Endothelial cell of umbilical vein (primary cell): ENCODE data around the gene ELMO1. TPM values are rescaled to one million over a fixed set of nuclear protein-coding genes. Genes with fewer than 3 reads are reported as not detected.

Experiments
- BruUV-seq: library from RNA; stranded (reverse); fragments of 400-500 nt; replicated peaks from 2 replicates; lab custom pipeline; 2021; lab: Mats Ljungman, UMichigan
- CTCF ChIA-PET: fragments of 300-600, 350-600 bp; sonication (Branson Sonifier 250); formaldehyde crosslinking; loops from one replicate; lab custom pipeline; 2021; ENCODE audit warnings: antibody characterized with exemption, inconsistent platforms; lab: Charles Lee
- POLR2A ChIA-PET: fragments of 300-600, 350-600 bp; sonication (Branson Sonifier 250); formaldehyde crosslinking; loops from one replicate; lab custom pipeline; 2021; ENCODE audit warnings: antibody characterized with exemption, inconsistent platforms; lab: Charles Lee
- DNase-seq: peaks from one replicate; pipeline ENCODE4 v3.0.0-alpha.2; 2011; ENCODE audit warnings: low read depth, low spot score
- FAIRE-seq: peaks from 2 replicates; lab custom pipeline; 2011; peaks lifted over from hg19 to GRCh38; lab: Jason Lieb, UNC
- H2AFZ ChIP-seq: 2 replicates; pipeline ENCODE4 v1.6.0; 2012; ENCODE audit warnings: low read depth, low read length, control low read depth, inconsistent platforms
- H3K27ac ChIP-seq: 2 replicates; pipeline ENCODE4 v1.5.1; 2011; ENCODE audit warnings: low read depth, mild to moderate bottlenecking, control low read depth, low read length, moderate library complexity; ENCODE audit not compliant: insufficient read depth
- H3K27me3 ChIP-seq, 2 experiments: 2 replicates each; pipeline versions ENCODE4 v1.6.0 to v1.6.1; 2011; ENCODE audit warnings: low read length in 2 of 2, mixed read lengths in 1 of 2; ENCODE audit not compliant: control insufficient read depth in 2 of 2, insufficient read depth in 2 of 2
- H3K36me3 ChIP-seq, 2 experiments: 2 replicates in 1 of 2; 3 replicates in 1 of 2; pipeline ENCODE4 v1.5.1; 2011; ENCODE audit warnings: low read length in 2 of 2, mild to moderate bottlenecking in 1 of 2, moderate library complexity in 1 of 2; ENCODE audit not compliant: control insufficient read depth in 2 of 2, insufficient read depth in 2 of 2; ENCODE audit errors: extremely low read depth in 1 of 2
- H3K4me1 ChIP-seq: 3 replicates; pipeline ENCODE4 v1.5.1; 2011; ENCODE audit warnings: mild to moderate bottlenecking, low read length; ENCODE audit not compliant: control insufficient read depth, insufficient read depth; ENCODE audit errors: extremely low read depth
- H3K4me2 ChIP-seq: 2 replicates; pipeline ENCODE4 v1.6.1; 2011; ENCODE audit warnings: low read length, control low read depth, mixed read lengths; ENCODE audit not compliant: insufficient read depth
- H3K4me3 ChIP-seq, 3 experiments: fragments of 200-600 bp in 1 of 3; sonication (generic), shearing (Covaris generic) in 1 of 3; replicated peaks in 1 of 3; 2 replicates each; pipeline ENCODE4 v1.5.1; 2011 to 2016; ENCODE audit warnings: control low read depth in 3 of 3, low read length in 3 of 3, mild to moderate bottlenecking in 2 of 3, inconsistent platforms in 1 of 3, low read depth in 1 of 3, moderate library complexity in 1 of 3; ENCODE audit not compliant: insufficient read depth in 1 of 3
- H3K79me2 ChIP-seq: 2 replicates; pipeline ENCODE4 v1.6.0; 2012; ENCODE audit warnings: low read length, inconsistent platforms; ENCODE audit not compliant: control insufficient read depth, insufficient read depth
- H3K9ac ChIP-seq: replicated peaks from 2 replicates; pipeline ENCODE3; 2011; ENCODE audit warnings: low read length, control low read depth; ENCODE audit not compliant: insufficient read depth; ENCODE audit errors: extremely low read depth
- H3K9me1 ChIP-seq: replicated peaks from 3 replicates; pipeline ENCODE4 v1.6.0; 2011; ENCODE audit warnings: mild to moderate bottlenecking, low read length; ENCODE audit not compliant: control insufficient read depth, insufficient read depth; ENCODE audit errors: extremely low read depth
- H3K9me3 ChIP-seq: replicated peaks from 2 replicates; pipeline ENCODE4 v1.5.1; 2012; ENCODE audit warnings: low read length, inconsistent platforms; ENCODE audit not compliant: control insufficient read depth, insufficient read depth
- H4K20me1 ChIP-seq: replicated peaks from 2 replicates; pipeline ENCODE3; 2011; ENCODE audit warnings: mild to moderate bottlenecking, low read length; ENCODE audit not compliant: control insufficient read depth, insufficient read depth; ENCODE audit errors: extremely low read depth
- CTCF ChIP-seq, 2 donors: IDR thresholded peaks; 1 replicate in 1 of 2; 2 replicates in 1 of 2; pipeline ENCODE4 v1.5.1; 2011; ENCODE audit warnings: low read length in 2 of 2, mild to moderate bottlenecking in 2 of 2, moderate library complexity in 2 of 2, control low read depth in 1 of 2, inconsistent platforms in 1 of 2, low read depth in 1 of 2; ENCODE audit not compliant: insufficient read depth in 1 of 2; ENCODE audit errors: extremely low read depth in 1 of 2
- EZH2 ChIP-seq: IDR thresholded peaks from 2 replicates; pipeline ENCODE4 v1.6.1; 2012; ENCODE audit warnings: borderline replicate concordance, low read depth, mild to moderate bottlenecking, moderate library complexity, low read length, inconsistent platforms; ENCODE audit not compliant: severe bottlenecking
- FOS ChIP-seq: IDR thresholded peaks from 2 replicates; pipeline ENCODE4 v1.6.1; 2011; ENCODE audit warnings: mild to moderate bottlenecking, low read length, moderate library complexity, borderline replicate concordance; ENCODE audit not compliant: insufficient read depth
- GATA2 ChIP-seq: IDR thresholded peaks from 2 replicates; pipeline ENCODE4 v1.7.0; 2011; ENCODE audit warnings: low read depth, mild to moderate bottlenecking, moderate library complexity, mixed read lengths, low read length; ENCODE audit not compliant: insufficient read length, insufficient read depth
- JUN ChIP-seq: IDR thresholded peaks from 2 replicates; pipeline ENCODE4 v1.6.1; 2011; ENCODE audit warnings: borderline replicate concordance, low read depth; ENCODE audit not compliant: insufficient read length, insufficient read depth
- MYC ChIP-seq: IDR thresholded peaks from one replicate; pipeline ENCODE4 v1.6.1; 2011; ENCODE audit warnings: mild to moderate bottlenecking, low read depth, low read length
- POLR2A ChIP-seq: IDR thresholded peaks from 2 replicates; pipeline ENCODE4 v1.6.1; 2012; ENCODE audit warnings: low read depth, mild to moderate bottlenecking, control low read depth, low read length
- POLR2AphosphoS5 ChIP-seq: IDR thresholded peaks from 2 replicates; pipeline ENCODE4 v1.6.1; 2012; ENCODE audit warnings: low read depth, mild to moderate bottlenecking, control low read depth, low read length, moderate library complexity; ENCODE audit not compliant: insufficient read depth
- dilution Hi-C: fragments of 300-500 bp; cut with MboI; formaldehyde crosslinking; loops from one replicate; pipeline ENCODE4 v1.15.0; 2019; ENCODE audit warnings: low sequenced_read_pairs; ENCODE audit not compliant: extremely low pct_ligation_motif_present
- intact Hi-C: fragments of 100-400 bp; cut with micrococcal nuclease; formaldehyde crosslinking; loops from one replicate; pipeline ENCODE4 v1.10.0; 2022
- polyA plus RNA-seq, 4 experiments: library from polyadenylated mRNA; depleted of rRNA in 3 of 4; stranded (reverse) in 3 of 4; unstranded in 1 of 4; fragments of >200 nt; gene quantifications; 2 replicates each; pipeline versions ENCODE4 v1.2.1 to v1.2.3, GENCODE V29; 2011 to 2012; ENCODE audit warnings: missing spikeins in 1 of 4
- total RNA-seq: library from RNA; stranded (reverse); gene quantifications from 2 replicates; pipeline ENCODE4 v1.2.3, GENCODE V29; 2021
- TF ChIP-seq, protein P1 (sequence below): IDR thresholded peaks from 2 replicates; pipeline ENCODE4 v1.6.1; 2011; ENCODE audit not compliant: insufficient read depth, insufficient read length

The ELMO1 gene
- total and polyA plus RNA-seq, 2 donors (not counting 3 experiments of a cell fraction or from before 2014, with no cell fraction given) = 17.0 to 30.6 TPM

- H2AFZ ChIP-seq = no peak overlapping the region
- H3K27ac ChIP-seq = no peak overlapping the region
- BruUV-seq = no TSS peak
- H3K9me3 ChIP-seq = no peaks in the 10 kb centered on the region
- H4K20me1 ChIP-seq = no peaks in the 10 kb centered on the region
- intact Hi-C loops = loop anchor here (2.0 kb wide), 2 partner anchors 69 to 447 kb away; no protein-coding TSS in a partner anchor
- no peak overlapping the region for H3K4me2 ChIP-seq
- H3K27me3 ChIP-seq = no peaks in the 10 kb centered on the region
- FAIRE-seq (peak; percentile 72), DNase-seq (peak; percentile 88)
- no peak overlapping the region for H3K9ac ChIP-seq
- TF ChIP-seq GATA2 = no peak
- TF ChIP-seq, protein P1, sequence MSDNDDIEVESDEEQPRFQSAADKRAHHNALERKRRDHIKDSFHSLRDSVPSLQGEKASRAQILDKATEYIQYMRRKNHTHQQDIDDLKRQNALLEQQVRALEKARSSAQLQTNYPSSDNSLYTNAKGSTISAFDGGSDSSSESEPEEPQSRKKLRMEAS = no peak
- no peak for TF ChIP-seq POLR2A
- no peak for TF ChIP-seq CTCF (IDR thresholded peaks at IDR 0.05; ENCODE audit: extremely low read depth in 1 of 2, insufficient read depth in 1 of 2, low read depth in 1 of 2, low read length in 2 of 2)
- no peak for TF ChIP-seq MYC
- no peak for TF ChIP-seq JUN
- TF ChIP-seq EZH2 = no peak
- TF ChIP-seq POLR2AphosphoS5 = no peak
- no peak for TF ChIP-seq FOS
- ChIA-PET CTCF (interaction anchor here (0.7 to 6.3 kb wide), 17 partner anchors 10 to 227 kb away, joined by 3 to 94 read pairs (median 5); partner anchors contain the start of gene ELMO1), POLR2A (interaction anchor here (0.6 kb wide), 1 partner anchor 155 kb away, joined by 3 read pairs; no protein-coding TSS in a partner anchor)
- no peaks in the 10 kb centered on the region for H3K79me2 ChIP-seq
- no peak overlapping the region for H3K4me3 ChIP-seq
- H3K9me1 ChIP-seq = no peaks in the 10 kb centered on the region
- H3K4me1 ChIP-seq = peaks cover 8% of the 10 kb centered on the region
- dilution Hi-C loops = no loop called here
- no peaks in the 10 kb centered on the region for H3K36me3 ChIP-seq
Measured at GRCh38 chr7:37285706-37286453, 162.8 kb downstream of the ELMO1 start.
